DMS79 (cell line): Measurements from ENCODE around the gene TAB2.

Source experiments
- DNase-seq: peaks from one replicate; lab custom pipeline; 2025; lab: John Stamatoyannopoulos, UW

The TAB2 gene

GRCh38 chr6:149371154-149371553 is 53.6 kb downstream of the TAB2 start:
- DNase-seq: no peak

- no peak for DNase-seq
Observed at GRCh38 chr6:149372062-149372461, 54.5 kb downstream of the TAB2 start.

GRCh38 chr6:149373511-149373910 is 56.0 kb downstream of the TAB2 start:
- no peak for DNase-seq

GRCh38 chr6:149379977-149380376 is 62.5 kb downstream of the TAB2 start:
- DNase-seq: no peak

- DNase-seq: no peak
Observed at GRCh38 chr6:149380523-149380922, 63.0 kb downstream of the TAB2 start.

- no peak for DNase-seq
Observed at GRCh38 chr6:149383371-149383770, 65.9 kb downstream of the TAB2 start.

- no peak for DNase-seq
Observed at GRCh38 chr6:149384464-149384863, 67.0 kb downstream of the TAB2 start.

GRCh38 chr6:149385998-149386646 is 68.6 kb downstream of the TAB2 start:
- DNase-seq: no peak

- no peak for DNase-seq
Observed at GRCh38 chr6:149387779-149388512, 70.4 kb downstream of the TAB2 start.

- DNase-seq: no peak
Observed at GRCh38 chr6:149389509-149390297, 72.2 kb downstream of the TAB2 start.

- DNase-seq: no peak
Observed at GRCh38 chr6:149392093-149392492, 74.6 kb downstream of the TAB2 start.

- DNase-seq: no peak
Observed at GRCh38 chr6:149392535-149392934, 75.0 kb downstream of the TAB2 start.

- DNase-seq: no peak
Observed at GRCh38 chr6:149393002-149393679, 75.6 kb downstream of the TAB2 start.

- DNase-seq: no peak
Observed at GRCh38 chr6:149395185-149395584, 77.7 kb downstream of the TAB2 start.

GRCh38 chr6:149397384-149397783 is 79.9 kb downstream of the TAB2 start:
- DNase-seq: no peak

GRCh38 chr6:149400050-149400449 is 82.5 kb downstream of the TAB2 start, which contains the start of gene SUMO4:
SUMO4 (plus strand) TSS chr6:149400262; CDS start chr6:149400392, 130 bp downstream.
- DNase-seq: no peak

GRCh38 chr6:149403534-149403933 is 86.0 kb downstream of the TAB2 start:
- DNase-seq: no peak

GRCh38 chr6:149405823-149406765 is 88.6 kb downstream of the TAB2 start:
- no peak for DNase-seq

- DNase-seq: no peak
Observed at GRCh38 chr6:149409617-149410016, 92.1 kb downstream of the TAB2 start.

GRCh38 chr6:149410557-149410956 is 93.0 kb downstream of the TAB2 start:
- no peak for DNase-seq

GRCh38 chr6:149414009-149414408 is 96.5 kb downstream of the TAB2 start:
- no peak for DNase-seq
